GM12878 (cell line): ENCODE results near the gene GNLY.

ENCODE experiments used
- EP300 ChIP-seq, 2 experiments: fragments of 150-350 bp in 1 of 2; IDR thresholded peaks; 2 replicates each; pipeline ENCODE4 v1.6.1; 2011 to 2012; ENCODE audit warnings: low read depth in 2 of 2, low read length in 2 of 2, borderline replicate concordance in 1 of 2, improper control_type of control experiment in 1 of 2, inconsistent platforms in 1 of 2; ENCODE audit not compliant: control insufficient read depth in 1 of 2
- IRF4 ChIP-seq: IDR thresholded peaks from 2 replicates; pipeline ENCODE4 v1.6.1; 2011; ENCODE audit warnings: low read depth, low read length
- JUND ChIP-seq: IDR thresholded peaks from 2 replicates; pipeline ENCODE4 v1.6.1; 2012; ENCODE audit warnings: low read depth, mild to moderate bottlenecking, low read length, improper control_type of control experiment, moderate library complexity
- POLR2AphosphoS5 ChIP-seq: IDR thresholded peaks from 2 replicates; pipeline ENCODE4 v1.6.1; 2011; ENCODE audit warnings: mild to moderate bottlenecking, low read length, inconsistent platforms

GRCh38 chr2:85721641-85722040, 27.5 kb downstream of the GNLY start:
- no peak for TF ChIP-seq POLR2AphosphoS5
- no peak for TF ChIP-seq EP300 (IDR thresholded peaks at IDR 0.05; ENCODE audit: borderline replicate concordance in 1 of 2, control insufficient read depth in 1 of 2, low read depth in 2 of 2, low read length in 2 of 2)
- TF ChIP-seq JUND = no peak
- no peak for TF ChIP-seq IRF4
